GM19023 (cell line): ENCODE results near the gene CCL3.
A peak's percentile ranks its signal among the peaks of the same experiment; 100 is the strongest.
"Not testable (repeated sequence)": the region's sequence is repeated elsewhere in the genome, so short reads cannot be mapped to it uniquely, and the experiment has no call there.

Experiments used
- ATAC-seq: cut with Tn5 transposase; IDR thresholded peaks from one replicate; pipeline ENCODE4 v1.9.1; 2021; ENCODE audit warnings: mild to moderate bottlenecking, moderate library complexity; ENCODE audit not compliant: unreplicated experiment

The CCL3 gene

GRCh38 chr17:36089888-36090836 lies at the start of gene CCL3:
Gene CCL3 (minus strand): TSS chr17:36090143. CDS start chr17:36090058, 85 bp downstream.
- ATAC-seq: peak; percentile 74

GRCh38 chr17:36136439-36136838 lies 46.5 kb upstream of the CCL3 start:
- no peak for ATAC-seq

- ATAC-seq: no peak
Observed at GRCh38 chr17:36136036-36136435, 46.1 kb upstream of the CCL3 start.

- ATAC-seq: no peak
Observed at GRCh38 chr17:36135465-36135864, 45.5 kb upstream of the CCL3 start.

GRCh38 chr17:36133602-36134236 lies 43.8 kb upstream of the CCL3 start:
- ATAC-seq: no peak

- no peak for ATAC-seq
Observed at GRCh38 chr17:36132421-36132831, 42.5 kb upstream of the CCL3 start.

- no peak for ATAC-seq
Observed at GRCh38 chr17:36131931-36132330, 42.0 kb upstream of the CCL3 start.

GRCh38 chr17:36131421-36131820 lies 41.5 kb upstream of the CCL3 start:
- no peak for ATAC-seq

GRCh38 chr17:36130346-36130745 lies 40.4 kb upstream of the CCL3 start:
- no peak for ATAC-seq

GRCh38 chr17:36129616-36130015 lies 39.7 kb upstream of the CCL3 start:
- ATAC-seq: no peak

- no peak for ATAC-seq
Observed at GRCh38 chr17:36128411-36128978, 38.6 kb upstream of the CCL3 start.

GRCh38 chr17:36127911-36128310 lies 38.0 kb upstream of the CCL3 start:
- ATAC-seq: no peak

- no peak for ATAC-seq
Observed at GRCh38 chr17:36127199-36127893, 37.4 kb upstream of the CCL3 start.

- ATAC-seq: no peak
Observed at GRCh38 chr17:36124879-36125824, 35.2 kb upstream of the CCL3 start.

GRCh38 chr17:36123431-36123830 lies 33.5 kb upstream of the CCL3 start:
- no peak for ATAC-seq

GRCh38 chr17:36121099-36121498 lies 31.2 kb upstream of the CCL3 start:
- ATAC-seq: not testable (repeated sequence)

- no peak for ATAC-seq
Observed at GRCh38 chr17:36120221-36120620, 30.3 kb upstream of the CCL3 start.

GRCh38 chr17:36118477-36119353 lies 28.8 kb upstream of the CCL3 start:
- ATAC-seq: no peak
